Natural killer cell (primary cell): ENCODE measurements around the gene PIGK. TPM values are rescaled to one million over a fixed set of nuclear protein-coding genes. Genes with fewer than 3 reads are reported as not detected.

Experiments used
- ATAC-seq, 3 donors: fragments of 150-1000 bp in 2 of 3; fragments of 200-7000 bp in 1 of 3; cut with Tn5 transposase; 1 replicate in 1 of 3; 2 replicates in 2 of 3; pipeline ENCODE4 v1.10.0; 2021; ENCODE audit warnings: mild to moderate bottlenecking in 2 of 3, moderate library complexity in 2 of 3
- DNase-seq, 2 donors: peaks; one replicate each; pipeline versions ENCODE4 v3.0.0 to v3.0.0-alpha.2; 2013 to 2021; ENCODE audit warnings: mixed read lengths in 1 of 2
- H3K27ac ChIP-seq: one replicate; pipeline ENCODE4 v1.5.1; 2013; ENCODE audit warnings: mild to moderate bottlenecking, low read length
- H3K27me3 ChIP-seq: one replicate; pipeline ENCODE4 v1.6.1; 2013; ENCODE audit warnings: low read length; ENCODE audit not compliant: control insufficient read depth, insufficient read depth
- H3K36me3 ChIP-seq: one replicate; pipeline ENCODE4 v1.6.1; 2013; ENCODE audit warnings: low read length; ENCODE audit not compliant: control insufficient read depth, insufficient read depth
- H3K4me1 ChIP-seq: one replicate; pipeline ENCODE4 v1.6.1; 2013; ENCODE audit warnings: low read length; ENCODE audit not compliant: control insufficient read depth, insufficient read depth
- H3K4me3 ChIP-seq: one replicate; pipeline ENCODE4 v1.5.1; 2013; ENCODE audit warnings: low read length
- H3K9me3 ChIP-seq: one replicate; pipeline ENCODE4 v1.6.1; 2013; ENCODE audit warnings: low read length; ENCODE audit not compliant: control insufficient read depth, insufficient read depth
- H3K27ac Mint-ChIP-seq, 2 donors: one replicate each; pipeline ENCODE4 v1.8.0; 2022; ENCODE audit warnings: mild to moderate bottlenecking in 2 of 2, mixed read lengths in 2 of 2, moderate library complexity in 1 of 2
- H3K27me3 Mint-ChIP-seq, 2 donors: one replicate each; pipeline ENCODE4 v1.8.0; 2022; ENCODE audit warnings: low read depth in 2 of 2, mixed read lengths in 2 of 2
- H3K36me3 Mint-ChIP-seq: one replicate; pipeline ENCODE4 v1.8.0; 2022; ENCODE audit warnings: mixed read lengths
- H3K4me1 Mint-ChIP-seq, 2 donors: one replicate each; pipeline ENCODE4 v1.8.0; 2022; ENCODE audit warnings: mixed read lengths in 2 of 2
- H3K4me3 Mint-ChIP-seq: one replicate; pipeline ENCODE4 v1.8.0; 2022; ENCODE audit warnings: mild to moderate bottlenecking, moderate library complexity, mixed read lengths
- H3K9me3 Mint-ChIP-seq, 2 donors: one replicate each; pipeline ENCODE4 v1.8.0; 2022; ENCODE audit warnings: mixed read lengths in 2 of 2
- WGBS: methylation state at CpG from one replicate; pipeline ENCODE4 v1.1.7; 2013; ENCODE audit warnings: missing lambda C conversion rate; ENCODE audit not compliant: insufficient coverage; 5-methylcytosine and 5-hydroxymethylcytosine counted together
- intact Hi-C: fragments of 100-400 bp; cut with micrococcal nuclease; formaldehyde crosslinking; loops from one replicate; pipeline ENCODE4 v1.14.2; 2022
- total RNA-seq, 4 donors: library from RNA; stranded (reverse); fragments of 120-200 nt in 1 of 4; gene quantifications; one replicate each; pipeline versions ENCODE4 v1.2.3 to v1.2.4, GENCODE V29; 2013 to 2022
- TF ChIP-seq, protein P1 (sequence below): fragments of 200-600 bp; IDR thresholded peaks from one replicate; pipeline ENCODE4 v1.8.0; 2022; ENCODE audit warnings: antibody characterized with exemption

The PIGK gene
- total RNA-seq, 3 donors from 2014 or later (not counting 1 experiment from before 2014, with no cell fraction given) = 25.4 to 29.9 (median 27.8) TPM

- H3K4me1 Mint-ChIP-seq = no peaks in the 10 kb centered on the region
- H3K4me3 Mint-ChIP-seq = no peak overlapping the region
- Histone ChIP-seq H3K4me1 (no peaks in the 10 kb centered on the region), H3K27ac (no peak overlapping the region), H3K27me3 (peaks cover 2% of the 10 kb centered on the region), H3K36me3 (no peaks in the 10 kb centered on the region), H3K9me3 (no peaks in the 10 kb centered on the region), H3K4me3 (no peak overlapping the region)
- TF ChIP-seq, protein P1, sequence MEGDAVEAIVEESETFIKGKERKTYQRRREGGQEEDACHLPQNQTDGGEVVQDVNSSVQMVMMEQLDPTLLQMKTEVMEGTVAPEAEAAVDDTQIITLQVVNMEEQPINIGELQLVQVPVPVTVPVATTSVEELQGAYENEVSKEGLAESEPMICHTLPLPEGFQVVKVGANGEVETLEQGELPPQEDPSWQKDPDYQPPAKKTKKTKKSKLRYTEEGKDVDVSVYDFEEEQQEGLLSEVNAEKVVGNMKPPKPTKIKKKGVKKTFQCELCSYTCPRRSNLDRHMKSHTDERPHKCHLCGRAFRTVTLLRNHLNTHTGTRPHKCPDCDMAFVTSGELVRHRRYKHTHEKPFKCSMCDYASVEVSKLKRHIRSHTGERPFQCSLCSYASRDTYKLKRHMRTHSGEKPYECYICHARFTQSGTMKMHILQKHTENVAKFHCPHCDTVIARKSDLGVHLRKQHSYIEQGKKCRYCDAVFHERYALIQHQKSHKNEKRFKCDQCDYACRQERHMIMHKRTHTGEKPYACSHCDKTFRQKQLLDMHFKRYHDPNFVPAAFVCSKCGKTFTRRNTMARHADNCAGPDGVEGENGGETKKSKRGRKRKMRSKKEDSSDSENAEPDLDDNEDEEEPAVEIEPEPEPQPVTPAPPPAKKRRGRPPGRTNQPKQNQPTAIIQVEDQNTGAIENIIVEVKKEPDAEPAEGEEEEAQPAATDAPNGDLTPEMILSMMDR = no peak
- no peaks in the 10 kb centered on the region for H3K36me3 Mint-ChIP-seq
- intact Hi-C loops = no loop called here
- no CpG with 5 or more reads among the region's 3 CpGs for WGBS
- H3K9me3 Mint-ChIP-seq = peaks cover 2 to 3% of the 10 kb centered on the region in 2 donors
- peaks cover 0 to 7% of the 10 kb centered on the region in 2 donors for H3K27me3 Mint-ChIP-seq
- no peak overlapping the region for H3K27ac Mint-ChIP-seq
- no peak for DNase-seq
- ATAC-seq = no peak
Measured at GRCh38 chr1:77239311-77239710, 20.1 kb upstream of the PIGK start.

- H3K27ac Mint-ChIP-seq = no peak overlapping the region
- H3K9me3 Mint-ChIP-seq = peaks cover 2 to 3% of the 10 kb centered on the region in 2 donors
- H3K4me1 ChIP-seq = no peaks in the 10 kb centered on the region
- H3K27me3 Mint-ChIP-seq = peaks cover 0 to 7% of the 10 kb centered on the region in 2 donors
- no peaks in the 10 kb centered on the region for H3K36me3 ChIP-seq
- H3K27ac ChIP-seq = no peak overlapping the region
- peaks cover 2% of the 10 kb centered on the region for H3K27me3 ChIP-seq
- TF ChIP-seq, protein P1 = no peak
- H3K4me3 ChIP-seq = no peak overlapping the region
- no peaks in the 10 kb centered on the region for H3K36me3 Mint-ChIP-seq
- H3K4me1 Mint-ChIP-seq = no peaks in the 10 kb centered on the region
- 78% methylated on average over 1 of the region's 1 CpG for WGBS
- H3K9me3 ChIP-seq = no peaks in the 10 kb centered on the region
- no peak overlapping the region for H3K4me3 Mint-ChIP-seq
- ATAC-seq (no peak), DNase-seq (no peak)
- intact Hi-C loops = no loop called here
Measured at GRCh38 chr1:77238462-77238861, 19.2 kb upstream of the PIGK start.

GRCh38 chr1:77234943-77235342, 15.7 kb upstream of the PIGK start:
- ATAC-seq (no peak), DNase-seq (no peak)
- Histone ChIP-seq H3K9me3 (peaks cover 3% of the 10 kb centered on the region), H3K27me3 (no peaks in the 10 kb centered on the region), H3K27ac (no peak overlapping the region), H3K36me3 (no peaks in the 10 kb centered on the region), H3K4me1 (no peaks in the 10 kb centered on the region), H3K4me3 (no peak overlapping the region)
- H3K9me3 Mint-ChIP-seq = peaks cover 2 to 7% of the 10 kb centered on the region in 2 donors
- peaks cover 0 to 7% of the 10 kb centered on the region in 2 donors for H3K27me3 Mint-ChIP-seq
- TF ChIP-seq, protein P1 = no peak
- 80% methylated on average over 1 of the region's 1 CpG for WGBS
- H3K4me1 Mint-ChIP-seq = no peaks in the 10 kb centered on the region
- no peak overlapping the region for H3K27ac Mint-ChIP-seq
- no peak overlapping the region for H3K4me3 Mint-ChIP-seq
- intact Hi-C loops = no loop called here
- H3K36me3 Mint-ChIP-seq = peaks cover 8% of the 10 kb centered on the region

DNA sequence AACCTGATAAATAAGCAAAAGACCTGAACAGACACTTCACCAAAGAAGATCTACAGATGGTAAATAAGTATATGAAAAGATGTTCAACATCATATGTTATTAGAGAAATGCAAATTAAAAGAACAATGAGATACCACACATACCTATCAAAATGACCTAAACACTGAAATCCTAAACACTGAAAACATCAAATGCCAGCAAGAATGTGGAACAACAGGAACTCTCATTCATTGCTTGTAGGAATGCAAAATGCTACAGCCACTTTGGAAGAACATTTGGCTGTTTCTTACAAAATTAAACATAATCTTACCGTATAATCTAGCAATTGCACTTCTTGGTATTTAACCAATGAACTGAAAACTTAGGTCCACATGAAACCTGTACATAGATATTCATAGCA, 14.9 kb upstream of the PIGK start:
- H3K27me3 ChIP-seq = no peaks in the 10 kb centered on the region
- no peak overlapping the region for H3K27ac ChIP-seq
- 100% methylated on average over 1 of the region's 1 CpG for WGBS
- H3K4me3 ChIP-seq = no peak overlapping the region
- intact Hi-C loops = no loop called here
- Mint-ChIP-seq H3K36me3 (peaks cover 8% of the 10 kb centered on the region), H3K4me1 (no peaks in the 10 kb centered on the region), H3K27me3 (peaks cover 0 to 7% of the 10 kb centered on the region in 2 donors), H3K4me3 (no peak overlapping the region), H3K27ac (no peak overlapping the region), H3K9me3 (peaks cover 2 to 7% of the 10 kb centered on the region in 2 donors)
- DNase-seq = no peak
- ATAC-seq = no peak
- TF ChIP-seq, protein P1 = no peak
- no peaks in the 10 kb centered on the region for H3K4me1 ChIP-seq
- peaks cover 3% of the 10 kb centered on the region for H3K9me3 ChIP-seq
- no peaks in the 10 kb centered on the region for H3K36me3 ChIP-seq
